GM21737 (cell line): ENCODE data around the gene COTL1.
"Not testable (repeated sequence)": the region's sequence is repeated elsewhere in the genome, so short reads cannot be mapped to it uniquely, and the experiment has no call there.

ENCODE experiments used
- ATAC-seq: cut with Tn5 transposase; IDR thresholded peaks from one replicate; pipeline ENCODE4 v1.9.1; 2021; ENCODE audit warnings: mild to moderate bottlenecking, moderate library complexity; ENCODE audit not compliant: unreplicated experiment

Gene COTL1

DNA sequence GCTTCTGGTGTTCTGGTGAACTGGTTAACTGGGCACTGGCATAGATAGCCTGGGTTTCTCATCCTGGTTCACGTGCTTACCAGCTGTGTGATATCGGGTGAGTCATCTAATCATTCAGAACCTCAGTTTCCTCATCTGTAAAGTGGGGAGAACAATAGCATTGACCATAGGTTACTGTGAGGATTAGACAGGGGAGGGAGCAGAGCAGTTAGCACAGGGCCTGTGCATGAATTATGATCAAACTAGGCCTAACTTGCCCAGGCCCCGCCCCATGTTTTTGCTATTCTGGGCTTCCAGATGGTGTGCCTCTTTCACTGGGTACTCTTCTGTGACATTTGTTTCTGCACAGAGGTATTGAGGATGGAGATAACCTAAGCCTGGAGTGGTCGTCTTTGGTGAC, 25.8 kb upstream of the COTL1 start:
- no peak for ATAC-seq

DNA sequence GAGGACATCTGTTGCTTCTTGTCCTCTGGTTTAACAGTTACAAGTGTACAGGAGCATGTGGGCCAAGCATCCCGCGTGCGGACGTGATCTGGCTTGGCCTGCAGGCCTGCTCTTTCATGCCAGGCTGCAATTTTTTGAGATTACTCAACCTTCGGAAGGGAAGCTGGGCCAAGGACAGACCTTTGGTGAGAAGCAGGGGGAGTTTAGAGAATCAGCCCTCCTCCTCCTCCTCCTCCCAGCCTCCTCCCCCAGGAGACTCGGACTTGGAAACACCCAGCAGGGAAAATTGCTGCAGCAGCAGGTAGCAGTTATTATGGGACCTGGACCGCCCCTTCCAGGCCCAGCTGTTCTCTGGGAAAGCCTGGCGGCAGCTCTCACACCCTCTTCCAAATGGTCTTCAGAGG, 25.3 kb upstream of the COTL1 start:
- ATAC-seq, result no peak

DNA sequence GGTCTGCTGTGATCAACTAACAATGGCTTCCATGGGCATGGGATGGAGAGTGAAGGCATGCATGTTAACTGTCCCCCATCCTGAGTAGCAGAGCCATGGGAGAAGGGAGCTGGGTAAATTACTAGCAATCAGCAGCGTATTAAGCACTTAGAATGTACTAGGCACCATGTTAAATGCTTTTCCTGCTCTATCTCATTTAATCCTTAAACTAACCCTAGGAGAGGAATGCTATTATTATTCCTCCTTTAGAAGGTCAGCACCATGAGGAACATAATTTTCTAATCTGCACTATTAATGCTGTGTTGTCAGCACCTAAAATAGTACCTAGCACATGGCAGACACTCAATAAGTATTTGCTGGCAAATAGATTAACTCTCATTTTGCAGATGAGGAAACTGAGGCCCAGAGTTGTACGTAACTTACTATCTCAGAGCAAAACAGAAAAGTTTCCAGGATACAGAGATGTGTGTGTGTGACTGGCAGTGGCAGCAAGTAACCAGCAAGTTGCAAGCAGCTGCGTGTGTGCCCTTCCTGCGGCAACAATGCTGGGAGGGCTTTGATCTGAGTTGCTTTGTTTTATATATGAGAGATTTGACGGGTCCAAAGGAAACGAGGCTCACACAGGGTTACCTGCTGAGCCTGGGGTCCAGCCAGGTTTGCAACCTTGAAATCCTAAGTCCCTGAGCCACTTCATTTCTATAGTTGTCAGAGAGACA, 23.9 kb upstream of the COTL1 start:
- ATAC-seq, result no peak

DNA sequence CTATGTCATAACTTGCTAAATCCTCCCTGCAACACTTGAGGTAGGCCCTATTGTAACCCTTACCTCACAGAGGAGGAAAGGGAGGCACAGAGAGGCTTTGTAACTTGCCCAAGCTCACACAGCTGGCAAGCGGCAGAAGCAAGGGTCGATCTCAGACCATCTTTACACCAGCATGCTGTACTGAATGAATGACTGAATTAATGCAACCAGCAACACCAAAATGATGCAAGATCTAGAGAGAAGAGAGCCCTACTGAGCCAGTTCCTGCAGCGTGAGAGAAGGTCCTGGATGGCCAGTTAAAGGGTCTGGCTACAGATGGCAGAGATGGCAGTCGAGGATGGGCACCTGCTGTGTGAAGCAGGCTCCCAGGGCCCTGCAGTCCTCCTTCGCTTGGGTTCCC, 22.3 kb upstream of the COTL1 start:
- ATAC-seq, result no peak

DNA sequence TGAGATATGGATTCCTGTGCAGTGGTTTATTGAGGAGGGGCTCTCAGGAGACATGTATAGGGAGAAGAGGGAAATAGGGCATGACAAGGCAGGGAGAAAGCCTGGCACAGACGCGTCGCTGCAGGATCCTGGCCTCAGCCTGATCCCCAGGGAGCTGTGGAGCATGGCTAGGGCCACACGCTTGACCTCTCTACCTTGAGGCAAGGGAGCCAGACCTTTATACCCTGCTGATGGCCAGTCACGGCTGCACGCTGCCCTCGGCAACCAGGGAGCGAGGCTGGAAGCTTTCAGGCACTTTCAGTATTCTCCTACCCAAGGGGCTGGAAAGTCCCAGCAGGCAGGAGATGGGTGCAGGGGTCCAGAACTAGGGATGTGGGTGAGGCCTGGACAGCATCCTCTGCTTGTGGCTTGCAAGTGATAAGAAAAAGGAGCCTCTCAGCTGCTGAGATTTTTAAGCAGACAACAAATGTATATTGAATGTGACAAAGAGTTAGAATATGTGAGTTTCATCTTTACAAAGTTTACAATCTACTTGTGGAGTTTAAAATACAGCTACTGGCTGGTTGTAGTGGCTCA, 20.4 kb upstream of the COTL1 start:
- no peak for ATAC-seq

DNA sequence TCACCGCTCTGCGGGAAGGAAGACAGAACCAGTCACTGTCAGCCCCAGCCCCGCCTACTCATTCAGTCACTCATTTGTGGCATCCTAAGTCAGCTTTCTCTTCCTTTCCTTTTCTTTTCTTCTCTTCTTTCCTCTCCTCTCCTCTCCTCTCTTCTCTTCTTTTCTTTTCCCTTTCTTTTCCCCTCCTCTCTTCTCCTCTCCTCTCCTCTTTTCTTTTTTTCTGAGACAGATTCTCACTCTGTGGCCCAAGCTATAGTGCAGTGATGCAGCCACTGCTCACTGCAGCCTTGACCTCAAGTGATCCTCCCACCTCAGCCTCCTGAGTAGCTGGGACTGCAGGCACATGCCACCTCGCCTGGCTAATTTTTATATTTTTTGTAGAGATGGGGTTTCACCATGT, 19.8 kb upstream of the COTL1 start:
- no peak for ATAC-seq

DNA sequence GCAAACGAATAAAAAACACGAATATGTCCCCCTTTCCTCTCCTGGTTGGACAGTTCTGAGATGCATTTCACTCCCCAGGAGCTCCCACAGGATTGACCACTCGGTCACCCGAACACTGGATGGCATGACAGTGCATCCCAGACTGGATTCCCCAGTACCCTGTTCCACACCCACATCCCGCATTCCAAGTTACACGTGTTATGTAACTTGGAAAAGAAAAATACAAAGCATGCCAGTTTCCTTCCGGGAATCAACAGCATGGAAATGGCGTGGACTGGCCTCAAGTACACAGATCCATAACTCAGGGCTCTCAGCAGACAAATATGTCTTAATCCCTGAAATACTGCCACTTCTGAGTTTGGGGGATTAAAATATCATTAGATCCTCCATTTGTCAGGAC, 17.8 kb upstream of the COTL1 start:
- ATAC-seq, result no peak

DNA sequence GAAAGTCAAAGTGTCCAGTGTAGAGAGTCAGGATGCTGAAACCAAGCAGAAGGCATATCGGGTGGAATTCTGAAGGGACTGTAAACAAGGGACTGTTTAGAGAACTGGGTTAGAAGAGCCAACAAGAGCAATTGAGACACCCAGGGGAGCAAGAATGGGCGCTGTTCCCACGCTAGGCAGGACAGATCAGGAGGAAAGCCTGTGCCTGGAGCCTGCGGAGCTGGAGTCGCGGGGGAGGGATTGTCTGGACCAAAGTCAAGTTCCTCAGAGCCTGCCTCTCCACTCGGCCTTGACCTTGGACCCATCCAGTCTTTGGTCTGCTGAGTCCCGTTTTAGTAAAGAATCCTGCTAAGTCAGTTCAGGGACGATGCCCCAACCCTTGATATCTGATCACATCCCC, 15.7 kb upstream of the COTL1 start:
- no peak for ATAC-seq

DNA sequence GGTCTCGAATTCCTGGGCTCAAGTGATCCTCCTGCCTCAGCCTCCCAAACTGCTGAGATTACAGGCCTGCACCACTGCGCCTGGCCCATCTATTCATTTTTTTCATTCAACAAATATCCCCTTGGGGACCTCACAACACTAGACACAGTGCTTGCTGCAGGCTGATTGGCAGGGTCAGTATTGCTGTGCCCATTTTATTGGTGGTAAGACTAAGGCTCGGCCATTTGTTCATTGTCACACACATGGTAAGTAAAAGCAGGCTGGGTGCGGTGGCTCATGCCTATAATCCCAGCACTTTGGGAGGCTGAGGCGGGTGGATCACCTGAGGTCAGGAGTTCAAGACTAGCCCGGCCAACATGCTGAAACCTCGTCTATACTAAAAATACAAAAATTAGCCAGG, 15.0 kb upstream of the COTL1 start:
- not testable (repeated sequence) for ATAC-seq

DNA sequence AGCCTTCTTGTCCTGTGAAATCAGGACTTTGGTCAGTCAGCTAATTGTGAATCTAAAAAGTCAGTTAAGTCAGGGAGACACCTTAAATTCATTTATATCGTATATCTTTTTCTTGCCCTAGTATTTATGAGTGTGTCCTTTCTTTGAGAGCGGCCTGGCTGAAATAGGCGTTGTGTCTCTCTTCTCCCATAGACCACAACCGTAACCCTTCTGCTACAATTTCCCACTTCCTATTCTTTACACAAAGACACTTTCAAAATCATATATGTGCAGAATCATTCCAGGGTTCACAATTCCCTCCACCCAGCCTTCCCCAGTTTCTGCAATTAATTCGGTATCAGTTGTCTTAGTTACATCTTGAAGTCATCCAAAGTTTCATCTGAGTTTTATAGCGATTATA, 14.0 kb upstream of the COTL1 start:
- no peak for ATAC-seq

DNA sequence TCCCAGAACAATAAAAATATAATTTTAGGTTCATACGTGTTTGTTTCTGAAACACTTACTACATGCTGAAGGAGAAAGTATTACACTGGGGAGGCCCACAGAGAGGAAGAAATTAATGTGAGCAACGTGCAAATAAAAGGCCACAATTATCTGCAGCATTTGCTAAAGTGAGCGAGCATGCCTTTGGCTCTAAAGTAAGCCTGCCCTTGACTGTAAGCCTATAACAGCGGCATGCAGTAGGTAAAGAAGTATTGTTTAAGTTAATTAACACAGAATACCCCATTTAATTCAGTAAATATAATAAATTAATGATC, 13.2 kb upstream of the COTL1 start:
- no peak for ATAC-seq

DNA sequence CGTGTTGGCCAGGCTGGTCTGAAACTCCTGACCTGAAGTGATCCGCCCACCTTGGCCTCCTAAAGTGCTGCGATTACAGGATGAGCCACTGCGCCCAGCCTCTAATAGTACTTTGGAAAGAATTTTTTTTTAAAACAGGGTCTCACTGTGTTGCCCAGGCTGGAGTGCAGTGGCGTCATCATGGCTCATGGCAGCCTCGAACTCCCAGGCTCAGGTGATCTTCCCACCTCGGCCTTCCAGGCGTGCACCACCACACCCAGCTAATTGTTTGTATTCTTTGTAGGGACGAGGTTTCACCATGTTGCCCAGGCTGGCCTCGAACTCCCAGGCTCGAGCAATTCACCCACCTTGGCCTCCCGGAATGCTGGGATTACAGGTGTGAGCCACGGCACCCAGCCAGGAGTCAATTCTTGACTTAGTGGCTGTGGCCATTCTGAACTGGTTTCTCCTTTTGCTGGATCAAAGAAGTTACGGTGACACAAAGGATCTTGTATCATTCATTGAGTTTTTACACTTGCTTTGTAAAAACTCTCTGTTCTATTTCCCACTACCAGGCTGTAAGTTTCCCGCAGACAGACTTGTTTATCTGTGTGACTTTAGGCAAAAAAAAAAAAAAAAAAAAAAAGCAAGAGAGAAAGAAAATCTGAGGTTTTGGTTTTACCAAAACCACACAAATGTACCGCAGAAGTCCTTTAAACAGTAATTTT, 12.7 kb upstream of the COTL1 start:
- no peak for ATAC-seq

DNA sequence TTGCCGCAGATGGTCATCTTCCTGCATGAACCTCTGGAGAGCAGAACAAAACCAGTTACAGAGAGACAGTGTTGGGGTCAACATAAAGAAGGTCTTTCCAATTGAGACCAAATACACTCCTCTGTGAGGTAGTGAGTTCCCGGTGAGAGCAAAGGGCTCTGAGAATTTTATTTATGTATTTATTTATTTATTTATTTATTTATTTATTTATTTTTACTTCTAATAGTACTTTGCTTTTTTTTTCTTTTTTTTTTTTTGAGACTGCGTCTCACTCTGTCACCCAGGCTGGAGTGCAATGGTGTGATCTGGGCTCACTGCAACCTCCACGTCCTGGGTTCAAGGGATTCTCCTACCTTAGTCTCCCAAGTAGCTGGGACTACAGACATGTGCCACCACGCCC, 12.1 kb upstream of the COTL1 start:
- ATAC-seq, result no peak

DNA sequence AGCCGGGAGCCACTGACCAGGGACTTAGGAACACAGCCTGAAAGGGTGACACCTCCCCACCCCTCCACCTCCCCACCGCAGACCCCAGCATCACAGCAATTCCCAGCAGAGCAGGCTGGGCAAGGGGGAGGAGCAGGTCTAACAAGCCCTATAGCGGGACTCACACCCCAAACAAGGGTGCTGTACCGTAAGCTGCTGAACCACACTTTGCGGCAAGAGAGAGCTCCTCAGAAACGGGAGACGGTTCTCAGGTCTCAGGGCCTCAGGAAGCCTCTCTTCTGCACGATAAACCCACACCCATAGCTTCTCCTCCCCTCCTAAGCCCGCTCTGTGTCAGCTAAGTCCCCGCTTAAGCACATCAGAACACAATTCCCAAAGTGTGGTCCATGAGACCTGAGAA, 11.7 kb upstream of the COTL1 start:
- no peak for ATAC-seq

DNA sequence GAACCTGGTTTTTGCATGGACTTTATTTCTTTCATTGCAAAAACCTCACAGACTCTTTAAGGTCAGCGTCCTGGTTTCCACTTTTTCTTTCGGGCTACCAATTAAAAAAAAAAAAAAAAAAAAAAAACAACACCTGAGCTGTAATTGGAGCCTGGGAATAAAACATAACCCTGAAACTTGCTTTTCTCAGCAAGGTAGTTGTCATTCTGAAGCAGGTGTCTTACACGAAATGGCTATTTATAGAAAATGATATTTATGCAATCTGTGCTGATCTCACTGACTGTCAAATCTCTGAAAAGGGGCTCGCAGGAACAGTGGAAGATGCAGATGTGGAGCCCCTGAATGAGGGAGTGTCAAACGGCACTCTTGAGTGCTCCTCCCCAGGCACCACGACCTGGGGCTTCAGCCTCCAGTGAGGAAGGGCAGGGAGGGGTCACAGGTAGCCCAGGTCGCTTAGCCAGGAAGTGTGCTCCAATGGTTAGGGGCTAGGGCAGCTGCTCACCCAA, 10.4 kb upstream of the COTL1 start:
- ATAC-seq, result no peak

DNA sequence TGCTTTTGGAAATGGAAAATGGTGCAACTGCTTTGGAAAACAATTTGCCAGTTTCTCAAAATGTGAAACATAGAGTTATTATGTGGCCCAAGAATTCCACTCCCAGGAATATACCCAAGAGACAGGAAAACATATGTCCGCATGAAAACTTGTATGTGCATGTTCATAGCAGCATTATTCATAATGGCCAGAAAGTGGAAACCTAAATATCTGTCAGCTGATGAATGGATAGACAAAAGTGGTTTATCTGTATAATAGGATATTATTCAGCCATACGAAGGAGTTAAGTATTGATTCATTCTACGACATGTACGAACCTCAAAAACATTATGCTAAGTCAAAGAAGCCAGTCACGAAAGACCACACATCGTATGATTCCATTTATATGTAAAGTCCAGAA, 7.7 kb upstream of the COTL1 start:
- ATAC-seq, result no peak

DNA sequence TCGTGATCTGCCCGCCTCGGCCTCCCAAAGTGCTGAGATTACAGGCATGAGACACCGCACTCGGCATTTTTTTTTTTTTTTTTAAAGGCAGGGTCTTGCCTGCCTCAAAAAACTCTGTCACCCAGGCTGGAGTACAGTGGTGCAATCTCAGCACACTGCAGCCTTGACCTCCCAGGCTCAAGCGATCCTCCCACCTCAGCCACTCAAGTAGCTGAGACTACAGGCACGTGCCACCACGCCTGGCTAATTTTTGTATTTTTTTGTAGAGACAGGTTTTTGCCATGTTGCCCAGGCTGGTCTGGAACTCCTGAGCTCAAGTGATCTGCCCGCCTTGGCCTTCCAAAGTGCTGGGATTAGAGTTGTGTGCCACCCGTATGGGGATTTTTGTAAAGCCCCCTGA, 3.0 kb upstream of the COTL1 start:
- ATAC-seq, result not testable (repeated sequence)

DNA sequence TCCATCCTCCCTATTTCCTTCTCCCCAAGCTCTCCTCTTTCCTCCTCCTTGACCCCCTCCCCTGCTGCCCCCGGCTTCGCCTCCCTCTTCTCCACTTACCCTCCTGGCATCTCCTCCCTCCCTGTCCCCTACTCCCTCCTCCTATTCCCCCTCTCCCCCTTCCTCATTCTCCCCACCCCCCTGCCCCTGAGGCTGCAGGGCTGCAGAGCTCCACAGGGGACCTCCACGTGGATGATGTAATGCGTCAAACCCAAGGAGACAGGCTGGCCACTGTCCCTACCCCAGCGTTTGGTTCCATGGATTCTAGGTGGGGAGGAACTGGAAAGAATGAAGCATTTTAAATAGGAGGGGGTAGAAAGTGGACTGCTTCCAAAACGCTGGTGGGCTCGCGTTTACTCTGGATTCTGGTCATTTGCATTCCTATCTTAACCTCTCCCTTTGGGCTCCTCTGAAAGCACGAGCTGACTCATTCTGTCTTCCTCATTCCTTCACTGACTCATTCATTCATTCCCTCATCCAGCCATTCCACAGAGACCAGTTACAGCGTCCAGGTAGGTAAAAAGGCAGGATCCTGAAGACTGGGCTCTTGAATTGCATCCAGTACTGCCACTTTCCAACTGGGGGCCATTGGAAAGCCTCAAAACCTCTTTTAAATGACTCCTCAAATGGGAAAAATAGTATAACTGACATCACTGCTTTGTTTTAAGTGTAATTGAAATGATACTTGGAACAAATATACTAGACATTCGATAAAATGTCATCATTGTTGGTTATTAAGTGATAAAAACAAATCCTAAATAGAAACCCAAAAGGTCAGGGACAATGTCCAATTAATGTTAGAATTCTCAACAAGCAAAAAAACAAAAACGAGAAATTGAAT, 943 bp upstream of the COTL1 start:
- ATAC-seq, result no peak

DNA sequence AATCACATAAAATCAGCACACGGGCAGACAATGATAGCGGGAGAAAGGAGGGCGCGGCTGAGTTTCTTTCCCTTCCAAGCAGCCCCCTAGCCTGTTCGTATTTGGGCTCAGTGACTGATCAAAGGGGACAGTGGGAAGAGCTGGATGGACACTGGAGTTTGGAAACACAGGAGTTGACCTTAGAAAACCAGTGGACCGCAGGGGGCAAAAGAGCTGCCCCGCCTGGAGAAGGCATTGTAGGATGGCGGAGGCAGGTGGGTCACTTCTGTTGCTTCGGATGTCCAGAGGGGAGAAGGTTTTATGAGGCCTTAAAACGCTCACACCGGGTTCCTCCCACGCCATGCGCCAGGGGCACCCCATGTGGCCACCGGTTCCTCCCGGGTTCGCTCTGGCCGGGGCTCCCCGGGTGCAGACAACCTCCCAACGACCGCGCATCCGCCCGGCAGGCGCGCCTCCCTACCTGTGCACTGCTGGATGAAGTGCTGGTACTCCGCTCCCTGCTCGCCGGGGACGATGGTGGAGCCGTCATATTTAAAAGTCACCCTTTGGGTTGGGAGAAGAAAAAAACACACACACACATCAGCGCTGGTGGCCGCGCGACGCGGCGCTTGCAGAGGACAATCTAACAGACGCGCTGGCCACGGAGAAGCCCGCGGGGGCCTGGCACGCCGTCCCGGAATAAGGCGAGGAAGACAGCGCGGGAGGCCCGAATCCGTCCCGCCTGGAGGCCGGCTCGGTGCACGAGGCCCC, 662 bp downstream of the COTL1 start:
- ATAC-seq, result no peak

DNA sequence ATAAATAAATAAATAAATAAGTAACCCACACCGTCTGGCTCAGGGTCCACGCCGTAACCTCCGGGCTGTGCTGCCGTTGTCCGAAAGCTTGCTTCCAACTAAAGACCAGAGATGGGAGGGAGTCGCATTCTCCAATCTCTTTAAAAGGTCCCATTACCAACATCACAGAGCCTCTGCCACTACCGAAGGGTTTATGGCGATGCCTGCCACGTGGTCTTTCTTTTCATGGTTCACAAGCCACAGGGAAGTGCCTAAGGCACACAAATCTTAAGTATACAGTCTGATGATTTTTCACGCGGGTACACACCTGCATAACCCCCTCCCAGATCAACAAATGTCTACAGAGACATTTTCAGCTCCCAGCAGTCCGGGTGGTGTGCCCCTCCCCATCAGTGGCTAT, 1.4 kb downstream of the COTL1 start:
- ATAC-seq, result no peak
